Endothelial cell of umbilical vein (primary cell): Measurements from ENCODE around the gene LATS2. TPM values are rescaled to one million over a fixed set of nuclear protein-coding genes. Genes with fewer than 3 reads are reported as not detected.

Experiments used
- BruUV-seq: library from RNA; stranded (reverse); fragments of 400-500 nt; replicated peaks from 2 replicates; lab custom pipeline; 2021; lab: Mats Ljungman, UMichigan
- CTCF ChIA-PET: fragments of 300-600, 350-600 bp; sonication (Branson Sonifier 250); formaldehyde crosslinking; loops from one replicate; lab custom pipeline; 2021; ENCODE audit warnings: antibody characterized with exemption, inconsistent platforms; lab: Charles Lee
- POLR2A ChIA-PET: fragments of 300-600, 350-600 bp; sonication (Branson Sonifier 250); formaldehyde crosslinking; loops from one replicate; lab custom pipeline; 2021; ENCODE audit warnings: antibody characterized with exemption, inconsistent platforms; lab: Charles Lee
- DNase-seq: peaks from one replicate; pipeline ENCODE4 v3.0.0-alpha.2; 2011; ENCODE audit warnings: low read depth, low spot score
- FAIRE-seq: peaks from 2 replicates; lab custom pipeline; 2011; peaks lifted over from hg19 to GRCh38; lab: Jason Lieb, UNC
- H2AFZ ChIP-seq: 2 replicates; pipeline ENCODE4 v1.6.0; 2012; ENCODE audit warnings: low read depth, low read length, control low read depth, inconsistent platforms
- H3K27ac ChIP-seq: 2 replicates; pipeline ENCODE4 v1.5.1; 2011; ENCODE audit warnings: low read depth, mild to moderate bottlenecking, control low read depth, low read length, moderate library complexity; ENCODE audit not compliant: insufficient read depth
- H3K27me3 ChIP-seq, 2 experiments: 2 replicates each; pipeline versions ENCODE4 v1.6.0 to v1.6.1; 2011; ENCODE audit warnings: low read length in 2 of 2, mixed read lengths in 1 of 2; ENCODE audit not compliant: control insufficient read depth in 2 of 2, insufficient read depth in 2 of 2
- H3K36me3 ChIP-seq, 2 experiments: 2 replicates in 1 of 2; 3 replicates in 1 of 2; pipeline ENCODE4 v1.5.1; 2011; ENCODE audit warnings: low read length in 2 of 2, mild to moderate bottlenecking in 1 of 2, moderate library complexity in 1 of 2; ENCODE audit not compliant: control insufficient read depth in 2 of 2, insufficient read depth in 2 of 2; ENCODE audit errors: extremely low read depth in 1 of 2
- H3K4me1 ChIP-seq: 3 replicates; pipeline ENCODE4 v1.5.1; 2011; ENCODE audit warnings: mild to moderate bottlenecking, low read length; ENCODE audit not compliant: control insufficient read depth, insufficient read depth; ENCODE audit errors: extremely low read depth
- H3K4me2 ChIP-seq: 2 replicates; pipeline ENCODE4 v1.6.1; 2011; ENCODE audit warnings: low read length, control low read depth, mixed read lengths; ENCODE audit not compliant: insufficient read depth
- H3K4me3 ChIP-seq, 3 experiments: fragments of 200-600 bp in 1 of 3; sonication (generic), shearing (Covaris generic) in 1 of 3; replicated peaks in 1 of 3; 2 replicates each; pipeline ENCODE4 v1.5.1; 2011 to 2016; ENCODE audit warnings: control low read depth in 3 of 3, low read length in 3 of 3, mild to moderate bottlenecking in 2 of 3, inconsistent platforms in 1 of 3, low read depth in 1 of 3, moderate library complexity in 1 of 3; ENCODE audit not compliant: insufficient read depth in 1 of 3
- H3K79me2 ChIP-seq: 2 replicates; pipeline ENCODE4 v1.6.0; 2012; ENCODE audit warnings: low read length, inconsistent platforms; ENCODE audit not compliant: control insufficient read depth, insufficient read depth
- H3K9ac ChIP-seq: replicated peaks from 2 replicates; pipeline ENCODE3; 2011; ENCODE audit warnings: low read length, control low read depth; ENCODE audit not compliant: insufficient read depth; ENCODE audit errors: extremely low read depth
- H3K9me1 ChIP-seq: replicated peaks from 3 replicates; pipeline ENCODE4 v1.6.0; 2011; ENCODE audit warnings: mild to moderate bottlenecking, low read length; ENCODE audit not compliant: control insufficient read depth, insufficient read depth; ENCODE audit errors: extremely low read depth
- H3K9me3 ChIP-seq: replicated peaks from 2 replicates; pipeline ENCODE4 v1.5.1; 2012; ENCODE audit warnings: low read length, inconsistent platforms; ENCODE audit not compliant: control insufficient read depth, insufficient read depth
- H4K20me1 ChIP-seq: replicated peaks from 2 replicates; pipeline ENCODE3; 2011; ENCODE audit warnings: mild to moderate bottlenecking, low read length; ENCODE audit not compliant: control insufficient read depth, insufficient read depth; ENCODE audit errors: extremely low read depth
- CTCF ChIP-seq, 2 donors: IDR thresholded peaks; 1 replicate in 1 of 2; 2 replicates in 1 of 2; pipeline ENCODE4 v1.5.1; 2011; ENCODE audit warnings: low read length in 2 of 2, mild to moderate bottlenecking in 2 of 2, moderate library complexity in 2 of 2, control low read depth in 1 of 2, inconsistent platforms in 1 of 2, low read depth in 1 of 2; ENCODE audit not compliant: insufficient read depth in 1 of 2; ENCODE audit errors: extremely low read depth in 1 of 2
- EZH2 ChIP-seq: IDR thresholded peaks from 2 replicates; pipeline ENCODE4 v1.6.1; 2012; ENCODE audit warnings: borderline replicate concordance, low read depth, mild to moderate bottlenecking, moderate library complexity, low read length, inconsistent platforms; ENCODE audit not compliant: severe bottlenecking
- FOS ChIP-seq: IDR thresholded peaks from 2 replicates; pipeline ENCODE4 v1.6.1; 2011; ENCODE audit warnings: mild to moderate bottlenecking, low read length, moderate library complexity, borderline replicate concordance; ENCODE audit not compliant: insufficient read depth
- GATA2 ChIP-seq: IDR thresholded peaks from 2 replicates; pipeline ENCODE4 v1.7.0; 2011; ENCODE audit warnings: low read depth, mild to moderate bottlenecking, moderate library complexity, mixed read lengths, low read length; ENCODE audit not compliant: insufficient read length, insufficient read depth
- JUN ChIP-seq: IDR thresholded peaks from 2 replicates; pipeline ENCODE4 v1.6.1; 2011; ENCODE audit warnings: borderline replicate concordance, low read depth; ENCODE audit not compliant: insufficient read length, insufficient read depth
- MAX ChIP-seq: IDR thresholded peaks from 2 replicates; pipeline ENCODE4 v1.6.1; 2011; ENCODE audit not compliant: insufficient read depth, insufficient read length
- MYC ChIP-seq: IDR thresholded peaks from one replicate; pipeline ENCODE4 v1.6.1; 2011; ENCODE audit warnings: mild to moderate bottlenecking, low read depth, low read length
- POLR2A ChIP-seq: IDR thresholded peaks from 2 replicates; pipeline ENCODE4 v1.6.1; 2012; ENCODE audit warnings: low read depth, mild to moderate bottlenecking, control low read depth, low read length
- POLR2AphosphoS5 ChIP-seq: IDR thresholded peaks from 2 replicates; pipeline ENCODE4 v1.6.1; 2012; ENCODE audit warnings: low read depth, mild to moderate bottlenecking, control low read depth, low read length, moderate library complexity; ENCODE audit not compliant: insufficient read depth
- dilution Hi-C: fragments of 300-500 bp; cut with MboI; formaldehyde crosslinking; loops from one replicate; pipeline ENCODE4 v1.15.0; 2019; ENCODE audit warnings: low sequenced_read_pairs; ENCODE audit not compliant: extremely low pct_ligation_motif_present
- intact Hi-C: fragments of 100-400 bp; cut with micrococcal nuclease; formaldehyde crosslinking; loops from one replicate; pipeline ENCODE4 v1.10.0; 2022
- polyA plus RNA-seq, 4 experiments: library from polyadenylated mRNA; depleted of rRNA in 3 of 4; stranded (reverse) in 3 of 4; unstranded in 1 of 4; fragments of >200 nt; gene quantifications; 2 replicates each; pipeline versions ENCODE4 v1.2.1 to v1.2.3, GENCODE V29; 2011 to 2012; ENCODE audit warnings: missing spikeins in 1 of 4
- total RNA-seq: library from RNA; stranded (reverse); gene quantifications from 2 replicates; pipeline ENCODE4 v1.2.3, GENCODE V29; 2021

LATS2 gene
- total and polyA plus RNA-seq, 2 donors (not counting 3 experiments of a cell fraction or from before 2014, with no cell fraction given), result 33.5 to 67.6 TPM

- H4K20me1 ChIP-seq, result no peaks in the 10 kb centered on the region
- peaks cover 29% of the 10 kb centered on the region for H3K4me1 ChIP-seq
- H3K27me3 ChIP-seq, result no peaks in the 10 kb centered on the region
- H3K4me3 ChIP-seq, result peak overlapping the region in 2 of 3 experiments; percentile 24 to 61
- no peaks in the 10 kb centered on the region for H3K9me3 ChIP-seq
- no peaks in the 10 kb centered on the region for H3K9me1 ChIP-seq
- H3K9ac ChIP-seq, result peak overlapping the region; percentile 92
- dilution Hi-C loops, result no loop called here
- H3K4me2 ChIP-seq, result peak overlapping the region; percentile 88
- no TSS peak for BruUV-seq
- H2AFZ ChIP-seq, result peak overlapping the region; percentile 82
- CTCF ChIA-PET, result interaction anchor here (1.2 to 2.1 kb wide), 4 partner anchors 12 to 53 kb away, joined by 3 to 6 read pairs (median 4); no protein-coding TSS in a partner anchor
- FAIRE-seq (peak; percentile 31), DNase-seq (no peak)
- TF ChIP-seq FOS (no peak), JUN (no peak), MAX (no peak), CTCF (IDR thresholded peaks at IDR 0.05; ENCODE audit: extremely low read depth in 1 of 2, insufficient read depth in 1 of 2, low read depth in 1 of 2, low read length in 2 of 2) (no peak), POLR2AphosphoS5 (no peak), GATA2 (no peak), EZH2 (no peak), POLR2A (no peak), MYC (no peak)
- no peaks in the 10 kb centered on the region for H3K79me2 ChIP-seq
- H3K27ac ChIP-seq, result peak overlapping the region; percentile 97
- intact Hi-C loops, result loop anchor here (1.0 to 2.0 kb wide), 3 partner anchors 30 to 96 kb away; partner anchors contain the start of genes MRPL57 and SKA3
- H3K36me3 ChIP-seq, result no peaks in the 10 kb centered on the region
- POLR2A ChIA-PET, result interaction anchor here (1.1 kb wide), 1 partner anchor 12 kb away, joined by 3 read pairs; no protein-coding TSS in a partner anchor
Observed at GRCh38 chr13:21080593-21080891, 19.2 kb upstream of the LATS2 start.
